ENCODE measurements around the gene C10orf105.

C10orf105 gene

GRCh38 chr10:71751515-71752224, 32.1 kb upstream of the C10orf105 start:
- no peak for DNase-seq

- DNase-seq = no peak
Observed at GRCh38 chr10:71750986-71751385, 31.4 kb upstream of the C10orf105 start.

GRCh38 chr10:71750124-71750841, 30.7 kb upstream of the C10orf105 start:
- DNase-seq = no peak

GRCh38 chr10:71749396-71749795, 29.8 kb upstream of the C10orf105 start:
- DNase-seq = no peak

GRCh38 chr10:71748671-71749191, 29.2 kb upstream of the C10orf105 start:
- peak; percentile 95 for DNase-seq

- peak; percentile 21 for DNase-seq
Observed at GRCh38 chr10:71747551-71748523, 28.3 kb upstream of the C10orf105 start.

GRCh38 chr10:71747039-71747531, 27.5 kb upstream of the C10orf105 start:
- no peak for DNase-seq

- DNase-seq = peak; percentile 18
Observed at GRCh38 chr10:71746344-71747037, 26.9 kb upstream of the C10orf105 start.

- no peak for DNase-seq
Observed at GRCh38 chr10:71745664-71746250, 26.2 kb upstream of the C10orf105 start.

GRCh38 chr10:71744897-71745663, 25.5 kb upstream of the C10orf105 start:
- DNase-seq = no peak

GRCh38 chr10:71743866-71744265, 24.3 kb upstream of the C10orf105 start:
- DNase-seq = no peak

GRCh38 chr10:71743089-71743838, 23.7 kb upstream of the C10orf105 start:
- DNase-seq = no peak

- DNase-seq = peak; percentile 43
Observed at GRCh38 chr10:71742301-71743088, 22.9 kb upstream of the C10orf105 start.

- no peak for DNase-seq
Observed at GRCh38 chr10:71741671-71742070, 22.1 kb upstream of the C10orf105 start.

- no peak for DNase-seq
Observed at GRCh38 chr10:71741029-71741428, 21.5 kb upstream of the C10orf105 start.

GRCh38 chr10:71740069-71740653, 20.6 kb upstream of the C10orf105 start:
- DNase-seq = no peak

GRCh38 chr10:71739358-71739900, 19.9 kb upstream of the C10orf105 start:
- no peak for DNase-seq

GRCh38 chr10:71737834-71738197, 18.2 kb upstream of the C10orf105 start:
- no peak for DNase-seq

Data from activated CD4-positive, alpha-beta T cell treated with anti-CD3 and anti-CD28 coated beads, Interleukin-10, Interleukin-2, amounts not matched to agents 100 ng/mL and 50 ng/mL, durations not matched to agents 16 hours and 8 hours (primary cell).